ENCODE data around the gene MARS1.

DNA sequence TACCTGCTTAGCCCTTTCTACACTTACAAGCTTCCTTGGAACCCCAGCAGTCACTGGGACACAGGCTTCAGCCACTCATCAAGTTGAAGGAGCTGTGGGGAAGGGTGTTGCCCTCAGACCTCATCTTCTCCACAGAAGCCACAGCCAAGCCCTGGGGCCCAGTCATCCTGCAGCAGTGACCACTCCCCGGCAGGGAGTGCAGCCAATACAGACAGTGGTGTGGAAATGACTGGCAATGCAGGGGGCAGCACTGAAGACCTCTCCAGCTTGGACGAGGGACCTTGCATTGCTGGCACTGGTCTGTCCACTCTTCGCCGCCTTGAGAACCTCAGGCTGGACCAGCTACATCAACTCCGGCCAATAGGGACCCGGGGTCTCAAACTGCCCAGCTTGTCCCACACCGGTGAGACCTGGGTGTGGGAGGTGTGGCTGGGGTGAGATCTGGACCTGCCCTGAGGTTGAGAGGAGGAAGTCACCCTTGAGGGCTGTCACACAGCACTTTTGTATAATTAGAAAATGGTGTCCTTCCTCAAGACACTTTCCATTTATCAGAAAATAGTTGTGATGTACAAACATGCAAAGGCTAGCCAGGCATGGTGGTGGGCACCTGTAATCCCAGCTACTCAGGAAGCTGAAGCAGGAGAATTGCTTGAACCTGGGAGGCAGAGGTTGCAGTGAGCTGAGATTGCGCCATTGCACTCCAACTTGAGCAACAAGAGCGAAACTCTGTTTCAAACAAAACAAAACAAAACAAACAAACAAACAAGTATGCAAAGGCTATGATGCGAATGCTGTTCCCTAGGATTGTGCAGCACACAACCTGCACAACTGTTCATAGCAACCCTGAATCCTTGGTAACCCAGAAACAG is 18.3 kb upstream of the MARS1 start:
- TF ChIP-seq, protein P1, sequence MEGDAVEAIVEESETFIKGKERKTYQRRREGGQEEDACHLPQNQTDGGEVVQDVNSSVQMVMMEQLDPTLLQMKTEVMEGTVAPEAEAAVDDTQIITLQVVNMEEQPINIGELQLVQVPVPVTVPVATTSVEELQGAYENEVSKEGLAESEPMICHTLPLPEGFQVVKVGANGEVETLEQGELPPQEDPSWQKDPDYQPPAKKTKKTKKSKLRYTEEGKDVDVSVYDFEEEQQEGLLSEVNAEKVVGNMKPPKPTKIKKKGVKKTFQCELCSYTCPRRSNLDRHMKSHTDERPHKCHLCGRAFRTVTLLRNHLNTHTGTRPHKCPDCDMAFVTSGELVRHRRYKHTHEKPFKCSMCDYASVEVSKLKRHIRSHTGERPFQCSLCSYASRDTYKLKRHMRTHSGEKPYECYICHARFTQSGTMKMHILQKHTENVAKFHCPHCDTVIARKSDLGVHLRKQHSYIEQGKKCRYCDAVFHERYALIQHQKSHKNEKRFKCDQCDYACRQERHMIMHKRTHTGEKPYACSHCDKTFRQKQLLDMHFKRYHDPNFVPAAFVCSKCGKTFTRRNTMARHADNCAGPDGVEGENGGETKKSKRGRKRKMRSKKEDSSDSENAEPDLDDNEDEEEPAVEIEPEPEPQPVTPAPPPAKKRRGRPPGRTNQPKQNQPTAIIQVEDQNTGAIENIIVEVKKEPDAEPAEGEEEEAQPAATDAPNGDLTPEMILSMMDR (conservative IDR thresholded peaks at IDR 0.05; ENCODE audit: low read depth, low read length): no peak
- TF ChIP-seq EZH2phosphoT487 (IDR thresholded peaks at IDR 0.05; ENCODE audit: borderline replicate concordance, low read length) (no peak), EZH2 (IDR thresholded peaks at IDR 0.05; ENCODE audit: low read length, unreplicated experiment) (no peak)
